Right renal pelvis (tissue), 4 donors: ENCODE results near the gene OR51I2. TPM values are rescaled to one million over a fixed set of nuclear protein-coding genes. Genes with fewer than 3 reads are reported as not detected.

ENCODE experiments used
- DNase-seq, 4 donors: peaks; one replicate each; pipeline ENCODE4 v3.0.0-alpha.2; 2013; ENCODE audit warnings: low read depth in 4 of 4, low spot score in 3 of 4, missing footprints in 1 of 4
- polyA plus RNA-seq, 4 donors: library from polyadenylated mRNA; unstranded; fragments of 120-200 nt; gene quantifications; one replicate each; pipeline ENCODE4 v1.2.1, GENCODE V29; 2013; ENCODE audit not compliant: insufficient read length in 4 of 4

Gene OR51I2
- not detected for polyA plus RNA-seq

- DNase-seq, result no peak
Measured at GRCh38 chr11:5449023-5449422, at the start of gene OR51I2. Gene OR51I2, plus strand, starts transcription at chr11:5449323. Its CDS starts 4,166 bp downstream, at chr11:5453489.

DNA sequence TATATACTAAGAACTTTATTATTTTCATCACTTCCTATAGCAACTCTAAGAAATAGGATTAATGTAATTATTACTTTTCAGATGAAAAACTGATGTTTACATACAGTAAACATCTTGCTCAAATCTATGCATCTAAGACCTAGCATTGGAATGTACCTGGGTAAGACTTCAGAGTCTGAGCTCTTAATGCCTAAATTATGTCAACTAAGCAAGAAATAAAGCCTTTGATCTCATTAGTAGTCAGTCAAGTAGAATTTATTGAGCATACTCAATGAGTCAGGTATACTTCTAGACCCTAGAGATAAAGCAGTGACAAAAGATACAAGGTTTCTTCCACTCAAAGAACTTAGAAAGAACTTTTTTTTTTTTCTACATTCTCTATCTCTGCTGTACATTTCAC lies 44.0 kb upstream of the OR51I2 start:
- DNase-seq, result no peak

- DNase-seq, result no peak
Measured at GRCh38 chr11:5420993-5421392, 28.1 kb upstream of the OR51I2 start.

- no peak for DNase-seq
Measured at GRCh38 chr11:5421811-5422210, 27.3 kb upstream of the OR51I2 start, which contains the start of gene OR51Q1. Gene OR51Q1, plus strand, starts transcription at chr11:5422111. Its CDS starts 90 bp downstream, at chr11:5422201.

DNA sequence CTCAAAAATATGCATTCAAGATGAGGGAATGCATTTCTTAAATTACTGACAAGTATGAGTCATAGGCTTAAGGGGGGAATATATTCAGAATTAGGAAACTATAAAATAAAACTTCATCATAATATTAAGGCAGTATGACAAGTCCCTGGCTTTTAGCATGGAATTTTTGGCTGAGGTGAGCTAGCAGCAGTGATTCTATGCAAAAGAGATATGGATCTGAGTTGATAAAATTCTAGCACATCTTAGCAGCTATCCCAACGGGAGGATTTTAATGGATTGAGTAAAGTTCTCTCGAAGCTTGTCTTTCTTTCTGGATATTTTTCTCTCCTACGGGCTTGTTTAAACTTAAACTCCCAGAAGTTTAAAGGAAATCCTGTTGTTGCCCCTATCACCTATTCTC lies 26.0 kb upstream of the OR51I2 start:
- DNase-seq, result no peak

DNA sequence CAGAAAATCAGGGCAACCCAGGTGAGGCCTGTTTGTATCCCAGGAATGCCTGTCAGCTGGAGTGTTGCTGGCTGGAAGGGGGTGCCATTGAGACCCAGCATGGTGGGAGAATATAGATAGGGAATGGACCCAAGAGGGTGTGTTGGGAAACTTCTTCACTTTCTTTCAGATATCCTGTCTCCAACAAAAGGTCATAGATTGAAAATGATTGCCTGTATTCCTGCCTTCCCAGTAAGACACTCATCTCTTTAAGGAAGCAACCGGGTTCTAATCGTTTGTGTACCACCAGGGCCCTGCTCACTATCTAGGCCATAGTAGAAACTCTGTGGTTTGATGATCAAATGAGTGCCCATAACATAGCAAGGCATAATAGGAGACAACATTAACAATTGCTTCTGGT lies 7.7 kb upstream of the OR51I2 start, which contains the start of gene OR51I1:
TSS of gene OR51I1 (minus strand) at position 101 of the 400 bp plus-strand sequence. CDS start at position 101, 0 bp downstream.
- no peak for DNase-seq

- DNase-seq, result no peak
Measured at GRCh38 chr11:5443835-5444393, 5.2 kb upstream of the OR51I2 start.

DNA sequence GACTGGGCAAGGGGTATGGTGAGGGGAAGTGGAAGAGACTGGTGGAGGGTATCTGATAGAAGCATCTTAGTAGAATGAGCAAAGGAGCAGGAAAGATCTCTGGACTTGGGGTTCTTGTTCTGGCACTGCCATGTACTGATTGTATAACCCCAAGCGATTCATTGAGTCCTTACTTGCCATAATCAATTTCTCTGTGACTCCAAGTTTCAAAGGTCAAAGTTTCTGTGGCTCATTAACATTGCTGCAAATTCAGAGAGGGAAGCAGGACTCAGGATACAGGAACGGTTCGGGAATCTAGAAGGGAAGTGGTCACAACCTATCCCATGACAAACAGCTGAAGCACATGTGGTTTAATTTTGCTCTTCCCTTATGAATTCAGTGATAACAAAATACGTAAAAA lies 309 bp downstream of the OR51I2 start:
- DNase-seq, result no peak

- no peak for DNase-seq
Measured at GRCh38 chr11:5460983-5461621, 12.0 kb downstream of the OR51I2 start.

- no peak for DNase-seq
Measured at GRCh38 chr11:5467527-5467926, 18.4 kb downstream of the OR51I2 start.

- no peak for DNase-seq
Measured at GRCh38 chr11:5473921-5474320, 24.8 kb downstream of the OR51I2 start.

DNA sequence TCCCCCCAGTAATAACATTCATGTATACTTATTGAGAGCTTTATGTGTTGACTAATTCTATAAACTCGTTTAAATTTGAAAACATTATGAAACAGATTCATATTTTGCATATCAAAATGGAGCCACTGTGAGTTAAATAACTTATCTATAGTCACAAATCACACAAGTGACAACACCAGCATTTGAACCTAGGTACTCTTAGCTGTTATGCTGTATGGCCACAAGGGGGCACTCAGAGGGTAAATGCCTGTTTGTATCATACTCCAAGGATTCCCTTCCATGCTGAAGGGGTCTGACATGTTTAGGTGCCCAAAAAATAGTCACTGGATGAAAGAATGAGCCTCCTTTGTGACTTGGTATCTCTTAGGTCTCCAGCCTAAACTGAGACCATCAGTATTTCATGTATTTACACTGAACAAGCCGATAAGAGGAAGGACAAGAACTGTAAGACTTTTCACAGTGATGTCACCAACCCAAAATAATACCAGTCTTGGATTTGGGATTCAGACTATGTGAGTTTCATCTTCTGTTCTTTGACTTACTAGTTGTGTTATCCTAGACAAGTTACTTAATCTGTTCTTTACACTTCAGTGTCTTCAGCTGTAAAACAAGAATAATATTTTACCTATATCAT lies 27.2 kb downstream of the OR51I2 start:
- DNase-seq, result peak; percentile 4 to 21 (median 11)

DNA sequence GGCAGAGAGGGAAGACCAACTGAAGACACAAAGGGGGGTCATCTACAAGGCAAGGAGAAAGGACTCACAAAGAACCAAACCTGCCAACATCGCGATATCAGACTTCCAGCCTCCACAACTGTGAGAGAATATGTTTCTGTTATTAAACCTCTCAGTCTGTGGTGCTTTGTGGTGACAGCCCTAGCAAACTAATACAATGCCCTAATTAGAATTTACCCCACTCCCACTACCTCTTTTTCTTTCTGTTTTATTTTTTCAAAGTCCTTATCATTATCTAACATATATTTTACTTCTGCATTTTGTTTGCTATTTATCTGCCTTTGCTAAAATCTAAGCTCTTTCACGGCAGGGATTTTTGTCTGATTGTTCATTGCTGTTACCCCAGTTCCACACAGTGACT lies 36.9 kb downstream of the OR51I2 start:
- no peak for DNase-seq

- DNase-seq, result no peak
Measured at GRCh38 chr11:5486421-5486820, 37.3 kb downstream of the OR51I2 start.

DNA sequence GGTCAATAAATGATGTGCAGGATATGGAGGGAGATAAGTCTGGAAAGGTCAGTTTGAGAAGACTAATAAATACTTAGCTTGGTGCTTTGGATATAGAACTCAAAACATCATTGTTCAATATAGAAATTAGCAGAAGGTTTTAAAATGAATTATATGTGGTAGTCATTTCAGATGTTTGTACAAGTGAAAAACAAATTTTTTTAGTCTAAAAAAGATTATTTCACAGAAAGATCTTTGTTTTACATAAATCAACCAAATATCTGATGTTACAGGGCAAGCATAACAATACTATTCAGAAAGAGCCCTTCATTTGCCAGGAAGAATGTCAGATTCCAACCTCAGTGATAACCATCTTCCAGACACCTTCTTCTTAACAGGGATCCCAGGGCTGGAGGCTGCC lies 39.3 kb downstream of the OR51I2 start, which contains the start of gene OR52D1:
TSS of gene OR52D1 (plus strand) at position 301 of the 400 bp plus-strand sequence. CDS start at position 323, 22 bp downstream.
- DNase-seq, result no peak

DNA sequence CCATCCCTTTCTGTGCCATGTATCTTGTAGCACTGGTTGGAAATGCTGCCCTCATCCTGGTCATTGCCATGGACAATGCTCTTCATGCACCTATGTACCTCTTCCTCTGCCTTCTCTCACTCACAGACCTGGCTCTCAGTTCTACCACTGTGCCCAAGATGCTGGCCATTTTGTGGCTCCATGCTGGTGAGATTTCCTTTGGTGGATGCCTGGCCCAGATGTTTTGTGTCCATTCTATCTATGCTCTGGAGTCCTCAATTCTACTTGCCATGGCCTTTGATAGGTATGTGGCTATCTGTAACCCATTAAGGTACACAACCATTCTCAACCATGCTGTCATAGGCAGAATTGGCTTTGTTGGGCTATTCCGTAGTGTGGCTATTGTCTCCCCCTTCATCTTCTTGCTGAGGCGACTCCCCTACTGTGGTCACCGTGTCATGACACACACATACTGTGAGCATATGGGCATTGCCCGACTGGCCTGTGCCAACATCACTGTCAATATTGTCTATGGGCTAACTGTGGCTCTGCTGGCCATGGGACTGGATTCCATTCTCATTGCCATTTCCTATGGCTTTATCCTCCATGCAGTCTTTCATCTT lies 39.8 kb downstream of the OR51I2 start:
- DNase-seq, result no peak

DNA sequence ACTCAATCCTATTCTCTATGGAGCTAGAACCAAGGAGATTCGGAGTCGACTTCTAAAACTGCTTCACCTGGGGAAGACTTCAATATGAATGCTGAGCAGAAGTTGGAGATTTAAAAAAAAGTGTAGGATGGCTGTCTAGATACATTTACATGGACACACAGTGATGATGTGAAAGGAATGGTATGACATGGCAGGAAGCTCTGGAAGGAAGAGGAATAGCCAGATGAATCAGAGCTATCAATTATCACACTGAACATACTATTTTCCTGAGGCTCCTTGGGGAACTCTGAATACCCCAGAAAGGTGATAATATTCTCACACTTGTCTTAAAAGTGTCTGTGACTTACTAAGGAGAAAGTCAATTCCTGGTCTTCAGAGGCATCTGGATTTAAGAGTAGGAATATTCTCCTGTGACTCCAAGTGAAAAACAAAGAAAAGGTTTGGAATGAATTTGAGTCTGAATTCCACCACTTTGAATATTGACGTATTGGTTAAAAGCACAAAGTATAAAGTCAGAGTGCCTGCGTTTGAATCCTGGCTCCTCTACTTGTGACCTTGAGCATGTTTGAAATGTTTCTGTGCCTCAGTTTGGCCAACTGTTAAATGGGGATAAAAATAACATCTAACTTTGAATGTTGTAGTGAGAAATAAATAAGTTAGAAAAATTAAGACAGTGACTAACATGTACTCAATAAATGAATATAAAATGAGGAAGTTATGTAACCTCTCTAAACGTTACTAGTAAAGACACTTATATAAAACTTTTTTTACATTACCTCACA lies 40.6 kb downstream of the OR51I2 start:
- DNase-seq, result no peak

- DNase-seq, result no peak
Measured at GRCh38 chr11:5499671-5500070, 50.5 kb downstream of the OR51I2 start.

DNA sequence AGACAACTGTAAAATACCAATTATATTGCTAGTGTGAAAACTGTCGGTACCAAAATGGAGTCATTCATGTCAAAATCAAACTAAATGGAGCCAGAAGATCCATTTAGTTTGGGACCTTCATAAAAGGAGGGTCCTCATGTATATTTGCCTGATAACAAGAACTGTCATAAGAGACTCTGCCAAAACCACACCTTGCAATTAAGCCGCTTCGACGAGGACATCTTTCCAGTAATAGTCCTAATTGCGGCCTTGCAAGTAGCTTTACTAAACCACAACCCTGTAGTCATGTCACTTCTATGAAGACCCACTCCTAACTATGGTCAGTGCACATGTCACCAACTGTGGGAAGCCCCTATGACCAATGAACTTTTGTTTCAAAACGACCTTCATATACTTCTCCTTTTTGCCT lies 51.3 kb downstream of the OR51I2 start:
- DNase-seq, result no peak

GRCh38 chr11:5504403-5504921 lies 55.3 kb downstream of the OR51I2 start:
- DNase-seq, result peak in 2 of 4 donors; percentile 8 to 13
